Activated naive CD4-positive, alpha-beta T cell treated with anti-CD3 and anti-CD28 coated beads for 36 hours (primary cell): Measurements from ENCODE around the gene EBF4. TPM values are rescaled to one million over a fixed set of nuclear protein-coding genes. Genes with fewer than 3 reads are reported as not detected.

ENCODE experiments used
- CTCF ChIA-PET: fragments of 350-600 bp; sonication (Branson Sonifier 250); formaldehyde crosslinking; loops from one replicate; lab custom pipeline; 2021; ENCODE audit warnings: antibody characterized with exemption; lab: Charles Lee
- DNase-seq: peaks from one replicate; pipeline ENCODE4 v3.0.0-alpha.2; 2020
- H3K27ac Mint-ChIP-seq: one replicate; pipeline ENCODE4 v1.8.0; 2021; ENCODE audit warnings: mild to moderate bottlenecking, mixed read lengths
- H3K27me3 Mint-ChIP-seq: one replicate; pipeline ENCODE4 v1.8.0; 2021; ENCODE audit warnings: low read depth, mixed read lengths
- H3K36me3 Mint-ChIP-seq: one replicate; pipeline ENCODE4 v1.8.0; 2021; ENCODE audit warnings: low read depth, mixed read lengths
- H3K4me1 Mint-ChIP-seq: one replicate; pipeline ENCODE4 v1.8.0; 2021; ENCODE audit warnings: low read depth, mixed read lengths
- H3K4me3 Mint-ChIP-seq: one replicate; pipeline ENCODE4 v1.8.0; 2021; ENCODE audit warnings: mild to moderate bottlenecking, moderate library complexity, mixed read lengths
- H3K9me3 Mint-ChIP-seq: one replicate; pipeline ENCODE4 v1.8.0; 2021; ENCODE audit warnings: mixed read lengths
- intact Hi-C: fragments of 100-400 bp; cut with micrococcal nuclease; formaldehyde crosslinking; loops from one replicate; pipeline ENCODE4 v1.15.1; 2023
- total RNA-seq, 2 experiments: library from RNA; stranded (reverse); gene quantifications; one replicate each; pipeline ENCODE4 v1.2.3, GENCODE V29; 2021

The EBF4 gene
- total RNA-seq, 2 experiments from 2014 or later = 3.2 to 3.5 TPM

DNA sequence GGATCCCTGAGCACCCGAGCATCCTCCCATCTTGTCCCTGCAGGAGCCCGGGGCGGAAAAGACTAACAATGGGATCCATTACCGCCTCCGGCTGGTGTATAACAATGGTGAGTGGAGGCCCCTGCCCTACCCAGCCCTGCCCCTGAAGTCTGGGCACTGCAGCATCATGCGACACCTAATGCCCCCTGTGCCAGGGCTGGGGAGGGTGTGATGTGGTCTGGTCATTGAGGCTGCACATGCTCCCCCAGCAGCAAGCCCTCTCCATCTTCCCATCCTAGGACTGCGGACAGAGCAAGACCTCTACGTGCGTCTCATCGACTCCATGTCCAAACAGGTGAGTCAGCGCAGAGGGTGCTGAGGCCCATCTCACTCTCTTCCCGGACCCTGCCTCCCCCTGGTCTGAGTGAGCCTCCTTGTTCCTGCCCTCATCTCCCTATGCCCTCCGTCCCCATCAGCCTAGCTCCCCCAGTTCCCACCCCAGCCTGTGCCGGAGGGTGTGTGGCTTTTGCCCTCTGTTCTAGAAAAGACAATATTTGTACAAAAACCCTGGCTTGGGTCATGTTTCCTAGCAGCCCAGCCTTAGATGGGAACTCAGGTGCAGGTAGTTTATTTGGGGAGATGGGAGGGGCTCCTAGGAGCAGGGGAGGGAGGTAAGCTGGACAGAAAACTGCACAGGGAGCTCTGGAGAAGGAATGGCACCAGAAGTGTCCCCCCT is 13.5 kb downstream of the EBF4 start:
- CTCF ChIA-PET = interaction anchor here (0.6 to 2.6 kb wide), 4 partner anchors 19 to 47 kb away, joined by 3 to 7 read pairs (median 4); no protein-coding TSS in a partner anchor
- intact Hi-C loops = no loop called here
- no peak for DNase-seq
- peaks cover 3% of the 10 kb centered on the region for H3K4me1 Mint-ChIP-seq
- peaks cover 2% of the 10 kb centered on the region for H3K27me3 Mint-ChIP-seq
- H3K9me3 Mint-ChIP-seq = no peaks in the 10 kb centered on the region
- H3K36me3 Mint-ChIP-seq = no peaks in the 10 kb centered on the region
- H3K4me3 Mint-ChIP-seq = no peak overlapping the region
- H3K27ac Mint-ChIP-seq = no peak overlapping the region

DNA sequence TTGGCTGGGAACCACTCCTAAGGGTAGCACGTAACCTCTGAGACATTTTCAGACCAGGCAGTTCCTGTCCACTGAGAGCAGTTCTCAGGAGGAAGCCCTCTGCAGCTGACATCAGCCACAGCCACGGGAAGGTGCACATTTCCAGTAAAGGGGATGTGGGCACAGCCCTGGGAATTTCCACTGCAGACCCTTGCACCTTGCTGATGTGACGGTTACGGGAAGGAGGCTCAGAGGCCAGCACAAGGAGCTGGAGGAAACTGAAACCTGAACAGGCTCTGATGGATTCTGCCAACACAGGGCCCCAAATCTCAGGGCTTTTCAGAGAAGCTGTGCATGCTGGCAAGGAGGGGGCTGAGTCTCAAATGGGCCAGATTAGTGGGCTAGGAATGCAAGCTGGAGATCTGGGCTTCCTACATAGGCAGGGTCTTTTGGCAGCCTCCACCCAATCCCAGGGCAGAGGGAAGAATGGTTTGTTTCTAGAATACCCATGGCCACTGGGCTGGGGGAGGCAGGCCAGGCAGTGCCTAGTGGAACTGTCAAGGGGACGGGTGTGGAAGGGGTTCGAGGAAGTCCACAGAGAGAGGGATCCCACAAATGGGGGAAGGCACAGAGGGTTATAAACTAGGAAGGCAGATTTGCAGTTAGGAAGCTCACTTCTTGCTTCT is 14.2 kb downstream of the EBF4 start:
- peak; percentile 45 for DNase-seq
- Mint-ChIP-seq H3K9me3 (no peaks in the 10 kb centered on the region), H3K27me3 (peaks cover 2% of the 10 kb centered on the region), H3K4me3 (no peak overlapping the region), H3K36me3 (no peaks in the 10 kb centered on the region), H3K4me1 (peaks cover 3% of the 10 kb centered on the region), H3K27ac (no peak overlapping the region)
- intact Hi-C loops = no loop called here
- CTCF ChIA-PET = interaction anchor here (0.6 to 2.6 kb wide), 4 partner anchors 19 to 46 kb away, joined by 3 to 7 read pairs (median 4); no protein-coding TSS in a partner anchor

DNA sequence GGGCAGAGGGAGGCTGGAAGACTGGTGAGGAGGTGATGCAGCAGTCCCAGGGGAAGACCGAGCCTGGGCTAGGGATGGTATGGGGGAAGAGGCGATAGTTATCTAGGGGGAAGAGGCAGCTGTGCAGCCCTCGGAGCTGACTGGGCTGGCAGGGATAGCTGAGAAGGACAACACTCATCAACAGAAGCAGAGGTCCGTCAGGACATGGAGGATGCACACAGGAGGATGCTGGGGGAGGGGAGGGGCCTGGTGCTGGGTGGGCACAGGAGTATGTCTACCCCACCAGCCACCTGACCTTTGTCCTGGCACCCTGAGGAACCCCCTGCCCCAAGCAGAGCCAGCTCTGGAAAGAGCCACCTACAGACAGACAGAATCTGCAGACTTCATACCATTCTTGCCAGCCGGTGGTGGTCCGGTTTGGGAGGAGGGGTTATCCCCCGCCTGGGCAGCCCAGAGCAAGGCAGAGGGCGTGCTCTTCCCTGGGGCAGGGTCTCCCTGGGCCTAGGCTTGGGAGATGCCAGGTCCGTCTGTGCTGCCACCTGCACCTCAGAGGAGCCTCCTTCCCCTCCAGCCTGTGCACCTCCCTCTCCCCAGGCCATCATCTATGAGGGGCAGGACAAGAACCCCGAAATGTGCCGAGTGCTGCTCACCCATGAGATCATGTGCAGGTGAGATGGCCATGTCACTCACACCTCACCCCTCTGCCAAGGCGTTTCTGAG is 14.9 kb downstream of the EBF4 start:
- no peak for DNase-seq
- H3K27me3 Mint-ChIP-seq = peaks cover 2% of the 10 kb centered on the region
- H3K27ac Mint-ChIP-seq = no peak overlapping the region
- CTCF ChIA-PET = interaction anchor here (1.1 to 2.6 kb wide), 3 partner anchors 20 to 45 kb away, joined by 4 to 7 read pairs (median 5); no protein-coding TSS in a partner anchor
- H3K4me3 Mint-ChIP-seq = no peak overlapping the region
- no peaks in the 10 kb centered on the region for H3K9me3 Mint-ChIP-seq
- H3K36me3 Mint-ChIP-seq = no peaks in the 10 kb centered on the region
- peaks cover 3% of the 10 kb centered on the region for H3K4me1 Mint-ChIP-seq
- intact Hi-C loops = no loop called here

DNA sequence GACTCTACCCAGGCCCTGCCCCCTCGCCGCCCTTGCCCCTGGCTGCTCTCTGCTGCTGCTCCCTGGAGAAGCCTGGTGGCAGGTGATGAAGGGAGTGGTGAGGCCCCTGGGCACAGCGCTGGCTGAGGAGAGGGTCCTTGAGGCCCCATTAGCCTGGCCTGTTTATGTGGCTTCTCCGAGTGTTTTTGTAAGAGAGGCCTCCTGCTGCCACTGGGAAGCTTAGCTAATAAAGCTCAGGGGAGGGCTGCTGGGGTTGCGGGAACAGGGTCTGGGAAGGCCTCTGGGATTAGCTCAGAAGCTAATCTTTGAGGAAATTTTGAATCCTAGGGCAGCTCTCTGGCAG is 15.5 kb downstream of the EBF4 start:
- no peaks in the 10 kb centered on the region for H3K9me3 Mint-ChIP-seq
- no peak overlapping the region for H3K27ac Mint-ChIP-seq
- CTCF ChIA-PET = interaction anchor here (2.6 kb wide), 1 partner anchor 34 kb away, joined by 7 read pairs; no protein-coding TSS in a partner anchor
- intact Hi-C loops = no loop called here
- H3K27me3 Mint-ChIP-seq = peaks cover 2% of the 10 kb centered on the region
- H3K4me3 Mint-ChIP-seq = no peak overlapping the region
- no peaks in the 10 kb centered on the region for H3K36me3 Mint-ChIP-seq
- peaks cover 3% of the 10 kb centered on the region for H3K4me1 Mint-ChIP-seq
- no peak for DNase-seq

DNA sequence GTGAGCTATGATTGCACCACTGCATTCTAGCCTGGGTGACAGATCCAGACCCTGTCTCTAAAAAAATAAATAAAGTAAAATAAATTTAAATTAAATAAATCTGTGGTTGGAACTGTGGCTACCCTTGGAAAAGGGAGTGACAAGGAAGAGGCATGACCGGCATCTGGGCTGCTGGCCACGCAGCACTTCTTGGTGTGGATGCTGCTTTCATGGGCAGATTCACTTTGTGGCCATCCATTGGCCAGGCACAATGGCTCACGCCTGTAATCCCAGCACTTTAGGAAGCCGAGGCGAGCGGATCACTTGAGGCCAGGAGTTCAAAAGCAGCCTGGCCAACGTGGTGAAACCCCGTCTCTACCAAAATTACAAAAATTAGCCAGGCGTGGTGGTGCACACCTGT is 16.1 kb downstream of the EBF4 start:
- CTCF ChIA-PET = interaction anchor here (1.1 to 2.6 kb wide), 2 partner anchors 19 to 33 kb away, joined by 3 to 7 read pairs; no protein-coding TSS in a partner anchor

DNA sequence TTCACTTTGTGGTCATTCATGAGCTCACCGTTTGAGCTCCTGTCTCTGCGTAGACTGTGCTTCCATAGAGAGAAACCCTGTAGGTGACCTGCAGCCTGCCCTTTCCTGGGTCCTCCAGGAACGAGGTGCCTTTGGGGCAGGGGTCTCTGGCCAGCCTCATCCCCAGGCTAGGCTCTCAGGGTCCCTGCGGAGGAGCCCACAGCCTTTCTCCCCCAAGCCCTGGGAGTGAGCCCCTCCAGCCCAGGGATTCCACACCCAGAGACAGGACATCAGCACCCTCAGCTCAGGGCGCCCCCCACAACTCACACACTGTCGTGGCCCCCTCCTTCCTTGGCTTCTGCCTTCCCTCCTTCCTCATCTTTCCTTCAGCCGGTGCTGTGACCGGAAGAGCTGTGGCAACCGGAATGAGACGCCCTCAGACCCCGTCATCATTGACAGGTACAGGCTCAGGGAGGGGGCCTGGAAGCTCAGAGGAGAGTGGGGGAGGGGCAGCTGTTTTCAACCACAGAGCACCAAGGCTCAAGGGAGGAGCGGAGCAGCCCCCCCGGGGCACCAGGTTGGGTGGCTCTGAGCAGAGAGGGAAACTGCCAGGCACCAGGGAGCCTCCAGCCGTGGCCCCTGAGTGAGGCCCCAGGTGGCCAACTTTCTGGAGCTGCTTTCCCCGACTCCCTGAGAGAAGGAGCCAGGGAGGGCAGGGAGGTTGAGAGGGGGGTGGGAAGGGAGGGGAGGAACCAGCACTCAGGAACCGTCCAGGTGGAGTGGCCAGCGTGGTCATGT is 16.8 kb downstream of the EBF4 start:
- CTCF ChIA-PET = interaction anchor here (1.1 kb wide), 1 partner anchor 20 kb away, joined by 3 read pairs; no protein-coding TSS in a partner anchor
- DNase-seq = no peak
- H3K36me3 Mint-ChIP-seq = no peaks in the 10 kb centered on the region
- H3K4me3 Mint-ChIP-seq = no peak overlapping the region
- H3K9me3 Mint-ChIP-seq = no peaks in the 10 kb centered on the region
- intact Hi-C loops = no loop called here
- no peak overlapping the region for H3K27ac Mint-ChIP-seq
- H3K27me3 Mint-ChIP-seq = peaks cover 2% of the 10 kb centered on the region
- H3K4me1 Mint-ChIP-seq = peaks cover 3% of the 10 kb centered on the region

More for the DNA sequence above, 16.1 kb downstream of the EBF4 start:
- DNase-seq = no peak
- intact Hi-C loops = no loop called here
- Mint-ChIP-seq H3K27me3 (peaks cover 2% of the 10 kb centered on the region), H3K27ac (no peak overlapping the region), H3K4me1 (peaks cover 3% of the 10 kb centered on the region), H3K36me3 (no peaks in the 10 kb centered on the region), H3K4me3 (no peak overlapping the region), H3K9me3 (no peaks in the 10 kb centered on the region)

DNA sequence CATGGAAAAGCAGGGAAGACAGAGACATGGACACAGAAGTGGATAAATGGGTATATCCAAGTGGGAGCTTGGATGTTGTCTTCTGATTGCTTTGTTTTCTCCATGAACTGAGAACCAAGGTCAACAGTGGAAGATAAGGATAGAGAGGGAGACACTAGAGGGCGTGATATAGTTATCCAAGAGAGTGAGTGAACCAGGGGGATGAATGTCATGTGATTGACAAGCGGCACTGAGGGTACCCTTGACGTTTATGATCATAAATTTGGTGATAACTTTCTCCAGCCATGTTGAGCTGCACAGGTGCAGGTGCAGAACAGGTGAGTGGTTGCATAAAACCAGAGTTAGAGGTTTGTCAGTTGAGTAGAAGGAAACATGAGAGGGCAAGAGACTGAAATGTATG is 20.7 kb downstream of the EBF4 start:
- peaks cover 2% of the 10 kb centered on the region for H3K9me3 Mint-ChIP-seq
- no peaks in the 10 kb centered on the region for H3K4me1 Mint-ChIP-seq
- H3K4me3 Mint-ChIP-seq = no peak overlapping the region
- CTCF ChIA-PET = interaction anchor here (0.5 to 4.3 kb wide), 11 partner anchors 11 to 1880 kb away, joined by 3 to 33 read pairs (median 4); partner anchors contain the start of gene FAM110A
- H3K27me3 Mint-ChIP-seq = no peaks in the 10 kb centered on the region
- H3K36me3 Mint-ChIP-seq = no peaks in the 10 kb centered on the region
- H3K27ac Mint-ChIP-seq = no peak overlapping the region
- DNase-seq = no peak
- intact Hi-C loops = loop anchor here (1.0 to 2.0 kb wide), 4 partner anchors 24 to 288 kb away; no protein-coding TSS in a partner anchor

DNA sequence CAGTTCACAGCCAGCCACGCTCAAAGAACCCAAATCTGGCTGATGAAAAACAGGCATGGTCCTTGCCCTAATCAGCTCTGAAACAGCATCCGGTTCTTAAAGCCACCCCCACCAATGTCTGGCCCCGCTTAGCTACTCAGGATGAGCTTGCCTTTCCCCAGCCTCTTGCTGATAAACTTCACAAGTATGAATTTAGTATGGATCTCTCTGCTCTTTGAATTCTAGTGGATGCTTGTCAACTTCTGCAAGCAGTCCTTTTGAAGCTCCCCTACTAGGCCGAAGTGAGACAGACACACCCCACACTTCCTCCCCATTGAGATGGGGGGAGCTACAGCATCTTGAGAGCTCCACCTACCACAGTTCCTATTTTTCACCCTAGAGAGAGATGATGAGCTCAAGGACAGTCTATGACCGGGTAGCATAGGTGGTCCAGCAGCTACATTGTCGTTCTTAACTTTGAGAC is 36.7 kb downstream of the EBF4 start:
- CTCF ChIA-PET = interaction anchor here (0.7 to 4.1 kb wide), 14 partner anchors 10 to 340 kb away, joined by 3 to 49 read pairs (median 4); no protein-coding TSS in a partner anchor
- H3K4me3 Mint-ChIP-seq = peak overlapping the region; percentile 44
- H3K27ac Mint-ChIP-seq = peak overlapping the region; percentile 68
- peaks cover 18% of the 10 kb centered on the region for H3K9me3 Mint-ChIP-seq
- intact Hi-C loops = loop anchor here (1.0 kb wide), 1 partner anchor 12 kb away; no protein-coding TSS in a partner anchor
- no peaks in the 10 kb centered on the region for H3K27me3 Mint-ChIP-seq
- H3K4me1 Mint-ChIP-seq = peaks cover 21% of the 10 kb centered on the region
- DNase-seq = peak; percentile 61
- H3K36me3 Mint-ChIP-seq = peaks cover 2% of the 10 kb centered on the region

DNA sequence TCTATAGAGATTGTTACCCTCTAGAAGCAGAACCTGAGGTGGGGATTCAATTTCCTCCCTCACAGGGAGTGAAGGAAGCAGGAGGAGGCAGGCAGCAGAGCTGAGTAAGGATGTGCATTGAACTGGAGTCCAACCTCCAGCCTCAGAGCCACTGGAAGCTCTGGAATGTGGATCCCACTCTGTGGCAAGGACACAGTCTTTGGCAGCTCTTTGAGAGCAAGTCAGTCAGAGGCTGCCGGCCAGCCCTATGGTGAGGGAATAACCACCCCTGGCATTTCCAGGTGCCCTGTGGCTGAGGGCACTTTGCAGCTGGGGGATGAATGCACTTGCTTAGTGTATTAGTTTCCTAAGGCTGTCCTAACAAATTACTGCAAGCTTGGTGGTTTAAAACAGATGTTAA is 37.2 kb downstream of the EBF4 start:
- no peak overlapping the region for H3K27ac Mint-ChIP-seq
- H3K36me3 Mint-ChIP-seq = peaks cover 2% of the 10 kb centered on the region
- intact Hi-C loops = loop anchor here (1.0 kb wide), 1 partner anchor 12 kb away; no protein-coding TSS in a partner anchor
- no peak for DNase-seq
- H3K4me3 Mint-ChIP-seq = no peak overlapping the region
- CTCF ChIA-PET = interaction anchor here (0.7 to 4.1 kb wide), 12 partner anchors 10 to 339 kb away, joined by 3 to 49 read pairs (median 4); no protein-coding TSS in a partner anchor
- H3K4me1 Mint-ChIP-seq = peaks cover 24% of the 10 kb centered on the region
- H3K27me3 Mint-ChIP-seq = no peaks in the 10 kb centered on the region
- peaks cover 18% of the 10 kb centered on the region for H3K9me3 Mint-ChIP-seq

DNA sequence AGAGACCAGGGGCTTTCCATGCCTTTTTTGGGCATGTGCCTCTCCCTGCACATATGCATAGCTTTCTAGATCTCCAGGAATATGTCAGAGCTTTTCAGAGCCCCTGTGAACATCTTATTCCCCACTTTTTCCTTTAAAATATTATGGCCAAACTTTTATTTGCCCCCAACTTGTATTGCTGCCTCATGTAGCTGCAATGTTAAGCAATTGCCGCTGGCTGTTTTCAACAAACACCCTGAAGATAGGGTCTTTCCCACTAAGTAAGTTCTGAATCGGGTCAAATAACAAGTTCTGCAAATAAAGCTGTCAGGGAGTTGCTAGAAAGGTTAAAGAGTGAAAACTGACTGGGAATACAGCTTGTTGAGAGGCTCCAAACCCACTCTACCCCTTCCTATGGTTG is 42.3 kb downstream of the EBF4 start:
- H3K27me3 Mint-ChIP-seq = no peaks in the 10 kb centered on the region
- H3K27ac Mint-ChIP-seq = no peak overlapping the region
- peaks cover 18% of the 10 kb centered on the region for H3K9me3 Mint-ChIP-seq
- peaks cover 2% of the 10 kb centered on the region for H3K36me3 Mint-ChIP-seq
- H3K4me1 Mint-ChIP-seq = peaks cover 17% of the 10 kb centered on the region
- intact Hi-C loops = no loop called here
- DNase-seq = no peak
- H3K4me3 Mint-ChIP-seq = no peak overlapping the region
- CTCF ChIA-PET = interaction anchor here (0.6 to 3.3 kb wide), 3 partner anchors 9 to 266 kb away, joined by 3 to 14 read pairs (median 3); no protein-coding TSS in a partner anchor

DNA sequence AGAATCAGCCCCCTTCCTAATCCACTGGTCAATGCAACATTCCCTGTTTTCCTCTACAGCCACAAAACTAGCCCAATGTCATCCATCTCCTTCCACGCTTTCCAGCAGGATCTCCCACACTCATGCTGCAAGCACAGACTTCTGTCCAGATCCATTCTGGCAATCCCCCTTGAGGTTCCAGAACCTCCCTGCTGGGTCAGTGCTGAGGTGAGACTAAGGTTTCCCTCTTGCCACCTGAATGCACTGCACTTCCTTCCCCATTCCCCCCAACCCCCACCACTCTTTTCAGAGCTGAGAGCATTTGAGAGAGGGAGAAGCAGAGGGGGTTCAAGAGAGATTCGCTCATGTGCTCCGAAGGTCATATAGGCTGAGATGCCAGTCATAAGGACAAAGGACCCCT is 43.9 kb downstream of the EBF4 start:
- H3K27me3 Mint-ChIP-seq = no peaks in the 10 kb centered on the region
- peaks cover 11% of the 10 kb centered on the region for H3K9me3 Mint-ChIP-seq
- CTCF ChIA-PET = interaction anchor here (1.2 to 3.3 kb wide), 3 partner anchors 16 to 47 kb away, joined by 3 to 14 read pairs (median 10); no protein-coding TSS in a partner anchor
- H3K36me3 Mint-ChIP-seq = peaks cover 2% of the 10 kb centered on the region
- no peak overlapping the region for H3K27ac Mint-ChIP-seq
- intact Hi-C loops = no loop called here
- no peak for DNase-seq
- peaks cover 24% of the 10 kb centered on the region for H3K4me1 Mint-ChIP-seq
- H3K4me3 Mint-ChIP-seq = no peak overlapping the region
